Bone marrow (tissue), 2 donors: ENCODE measurements around the gene TPM1.

Source experiments
- DNase-seq, 2 donors: peaks; one replicate each; lab custom pipeline; 2025; lab: John Stamatoyannopoulos, UW

The TPM1 gene

DNA sequence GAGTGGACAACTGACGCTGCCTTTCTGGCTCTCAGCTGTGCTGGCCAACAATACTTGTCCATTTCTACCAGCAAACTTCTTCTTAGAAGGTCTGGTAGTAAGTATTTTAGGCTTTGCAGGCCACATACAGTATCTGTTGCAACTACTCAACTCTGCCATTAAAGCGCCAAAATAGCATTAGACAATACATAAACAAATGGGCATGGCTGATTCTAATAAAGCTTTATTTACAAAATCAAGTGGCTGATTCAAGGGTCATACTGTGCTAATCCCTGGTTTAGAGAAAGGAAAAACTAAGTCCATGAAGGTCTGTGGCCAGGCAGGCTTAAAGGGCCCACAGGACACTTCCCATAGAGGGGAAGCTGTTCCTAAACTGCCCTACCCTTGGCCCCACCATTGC lies 26.3 kb upstream of the TPM1 start:
- DNase-seq: no peak

DNA sequence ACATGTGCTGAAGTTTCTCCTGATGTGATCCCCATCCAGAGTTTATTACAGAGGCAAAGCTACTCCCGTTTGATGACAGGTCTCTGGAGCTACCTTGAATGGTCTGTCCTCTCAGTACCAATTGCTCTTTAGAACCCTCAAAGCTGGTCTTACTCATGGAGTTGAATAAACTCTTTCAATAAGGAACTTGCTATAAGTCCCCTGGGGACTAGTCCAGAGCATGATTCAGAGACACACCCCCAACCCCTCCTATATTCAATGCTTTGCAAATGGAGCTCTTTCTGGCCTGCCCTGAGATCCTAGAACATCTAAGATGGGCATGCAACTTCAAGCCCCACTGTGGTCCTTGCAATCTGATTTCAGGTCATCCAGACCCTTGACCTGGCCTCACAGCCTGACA lies 23.9 kb upstream of the TPM1 start:
- no peak for DNase-seq

DNA sequence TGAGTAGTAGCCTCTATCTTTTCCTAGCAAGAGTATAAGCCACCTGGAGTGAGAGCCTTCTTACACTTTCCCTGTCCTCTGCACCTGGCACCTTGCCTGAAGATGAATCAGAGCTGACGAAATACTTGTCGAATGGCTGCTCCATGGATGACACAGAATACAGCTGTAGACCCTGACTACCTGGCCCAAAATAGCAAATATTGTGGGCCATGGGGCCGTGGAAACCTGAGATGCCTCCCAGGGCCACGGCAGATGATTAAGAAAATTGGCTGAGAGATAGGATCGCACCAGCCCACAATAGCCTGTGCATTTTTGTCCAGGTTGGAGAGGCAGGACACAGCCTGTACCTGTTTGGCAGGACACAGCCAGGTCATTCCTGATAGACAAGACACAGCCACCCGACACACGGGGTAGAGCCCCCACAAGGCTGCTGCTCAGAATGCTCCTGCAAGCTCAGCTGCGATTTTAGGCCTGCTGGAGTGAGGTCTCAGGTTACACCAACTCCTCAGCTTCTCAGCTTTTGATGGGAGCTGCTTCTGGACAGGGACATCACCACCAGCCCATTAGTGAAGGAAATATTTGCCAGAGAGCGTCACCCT lies 22.9 kb upstream of the TPM1 start:
- no peak for DNase-seq

DNA sequence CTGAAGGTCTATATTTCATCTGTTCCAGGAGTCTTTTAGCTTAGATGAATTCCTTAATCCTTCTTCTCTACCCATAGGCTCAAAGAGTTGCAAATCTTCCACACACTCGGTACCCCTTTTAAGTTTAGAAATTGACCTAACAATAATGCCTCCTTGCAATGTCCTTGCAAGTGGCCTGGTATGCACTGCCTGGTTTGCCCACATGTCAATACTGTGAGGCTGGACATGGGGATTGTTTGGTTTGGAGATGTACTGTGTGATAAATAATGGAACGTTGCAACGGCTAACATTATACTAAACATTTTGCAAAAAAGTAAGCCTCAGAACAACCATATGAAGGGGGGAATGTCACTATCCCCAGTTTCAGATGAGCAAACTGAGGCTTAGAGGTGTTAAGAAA lies 22.4 kb upstream of the TPM1 start:
- no peak for DNase-seq

DNA sequence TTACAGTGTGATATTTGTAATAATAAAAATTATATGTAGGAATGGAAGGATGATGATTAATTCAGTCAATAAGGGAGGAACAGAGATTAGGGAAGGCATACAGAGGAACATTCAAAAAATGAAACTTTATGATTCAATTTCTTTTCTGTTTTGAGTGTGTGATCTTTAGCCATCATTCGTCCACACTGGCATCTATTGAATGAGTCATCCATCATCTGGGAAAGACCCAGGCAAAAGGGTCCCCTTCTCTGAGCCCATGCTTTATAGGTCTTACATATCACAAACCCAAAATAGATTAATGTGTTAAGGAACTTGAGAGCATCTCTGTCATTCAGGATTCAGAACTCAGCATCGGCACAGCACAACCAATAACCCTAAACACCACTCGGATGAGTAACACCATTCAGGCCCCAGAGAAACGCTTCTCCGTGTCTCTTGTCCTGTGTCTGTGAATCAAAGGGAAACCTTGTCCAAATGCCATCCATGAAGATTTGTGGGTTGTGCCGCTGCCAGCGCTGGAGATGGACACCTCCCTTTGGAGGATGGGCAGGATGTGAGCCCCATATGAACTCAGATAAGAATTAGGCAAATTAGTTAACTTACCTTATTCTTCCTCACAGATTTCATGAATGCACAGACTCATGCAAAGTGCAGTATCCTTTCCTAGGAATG lies 21.7 kb upstream of the TPM1 start:
- no peak for DNase-seq

DNA sequence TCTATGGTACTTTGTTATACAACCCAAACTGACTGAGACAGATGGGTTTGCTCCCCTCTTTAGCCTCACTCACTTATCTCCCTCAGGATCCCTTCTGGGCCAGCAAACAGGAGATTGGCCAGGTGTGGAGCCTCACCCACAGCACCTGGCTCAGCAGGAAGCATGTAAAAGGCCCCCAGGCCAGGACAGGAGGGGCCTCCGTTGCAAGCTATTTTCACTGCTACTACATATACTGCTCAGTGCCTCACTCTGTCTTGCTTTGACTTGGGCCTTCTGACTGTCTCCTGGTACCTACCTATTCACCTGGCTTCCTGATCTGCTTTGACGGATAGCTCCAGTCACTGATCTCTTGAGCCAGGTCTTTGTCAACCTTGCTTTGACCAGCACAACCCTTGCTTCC lies 20.4 kb upstream of the TPM1 start:
- DNase-seq: no peak

DNA sequence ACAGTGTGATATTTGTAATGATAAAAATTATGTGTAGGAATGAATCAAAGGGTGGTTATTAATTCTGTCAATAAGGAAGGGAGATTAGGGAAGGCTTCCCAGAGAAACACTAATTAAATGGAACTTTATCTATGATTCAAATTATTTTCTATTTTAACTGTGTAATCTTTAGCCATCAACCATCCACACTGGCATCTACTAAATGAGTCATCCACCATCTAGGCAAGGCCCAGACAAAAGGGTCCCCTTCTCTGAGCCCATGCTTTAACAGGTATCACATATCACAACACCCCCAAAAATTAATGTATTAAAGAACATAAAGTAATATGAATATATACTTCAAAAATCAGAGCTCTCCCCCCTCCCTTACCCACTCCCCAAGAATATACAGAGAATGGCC lies 19.9 kb upstream of the TPM1 start:
- no peak for DNase-seq

DNA sequence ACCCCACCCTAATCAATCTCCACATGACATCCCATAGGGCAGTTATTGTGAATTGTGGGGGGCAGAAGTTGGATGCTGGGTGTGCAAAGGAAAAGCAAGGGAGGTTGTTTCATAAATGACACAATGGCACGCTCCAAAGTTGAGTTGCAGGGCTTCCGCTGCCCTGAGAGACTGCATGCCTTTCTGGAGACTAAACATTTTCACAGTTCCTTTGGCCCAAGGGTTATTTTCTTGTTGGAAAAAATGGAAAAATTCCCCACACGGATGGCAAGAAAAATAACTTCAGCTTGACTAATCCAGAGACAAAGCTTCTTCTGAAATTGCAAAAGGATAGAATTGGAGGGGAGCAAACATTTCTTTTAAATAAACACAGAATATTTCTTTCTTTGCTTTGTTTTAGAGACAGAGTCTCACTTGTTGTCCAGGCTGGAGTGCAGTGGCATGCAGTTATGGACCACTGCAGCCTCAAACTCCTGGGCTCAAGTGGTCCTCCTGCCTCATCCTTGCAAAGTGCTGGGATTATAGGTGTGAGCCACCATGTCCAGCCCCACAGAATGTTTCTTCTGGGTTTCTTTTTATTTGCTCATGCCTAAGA lies 19.1 kb upstream of the TPM1 start:
- no peak for DNase-seq

DNA sequence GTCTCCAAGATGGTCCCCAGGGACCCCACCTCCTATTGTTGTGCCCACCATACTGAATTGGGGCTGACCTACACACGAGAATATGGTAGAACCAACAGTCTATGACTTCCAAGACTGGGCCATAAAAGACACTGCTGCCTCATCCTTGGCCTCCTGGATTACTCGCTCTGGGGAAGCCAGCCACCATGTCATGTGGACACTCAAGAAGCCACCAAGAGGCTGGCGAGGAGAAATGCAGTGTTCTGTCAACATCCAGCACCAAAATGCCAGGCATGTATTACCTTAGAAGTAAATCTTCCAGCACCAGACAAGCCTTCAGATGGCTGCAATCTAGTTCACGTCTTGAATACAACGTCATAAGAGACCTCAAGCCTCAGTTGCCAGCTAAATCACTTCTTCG lies 17.1 kb upstream of the TPM1 start:
- no peak for DNase-seq

DNA sequence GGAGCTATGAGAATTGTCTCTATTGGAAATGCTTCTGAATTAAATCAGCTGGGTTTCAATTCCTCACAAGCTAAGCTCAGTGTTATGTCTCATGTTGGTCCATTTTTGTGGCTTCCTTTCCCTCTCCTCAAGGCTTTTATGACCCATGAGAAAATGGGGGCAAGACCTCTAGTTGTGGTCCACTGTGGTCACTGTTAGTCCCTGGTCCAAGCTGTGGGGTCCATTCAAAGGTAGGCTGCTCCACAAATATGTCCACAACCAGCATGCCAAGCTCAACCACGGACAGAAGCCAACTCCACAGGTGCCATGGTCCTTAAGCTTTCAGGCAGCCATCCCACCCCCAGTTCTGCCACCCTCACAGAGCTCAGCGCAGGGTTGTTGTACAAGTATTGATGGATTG lies 14.9 kb upstream of the TPM1 start:
- no peak for DNase-seq

DNA sequence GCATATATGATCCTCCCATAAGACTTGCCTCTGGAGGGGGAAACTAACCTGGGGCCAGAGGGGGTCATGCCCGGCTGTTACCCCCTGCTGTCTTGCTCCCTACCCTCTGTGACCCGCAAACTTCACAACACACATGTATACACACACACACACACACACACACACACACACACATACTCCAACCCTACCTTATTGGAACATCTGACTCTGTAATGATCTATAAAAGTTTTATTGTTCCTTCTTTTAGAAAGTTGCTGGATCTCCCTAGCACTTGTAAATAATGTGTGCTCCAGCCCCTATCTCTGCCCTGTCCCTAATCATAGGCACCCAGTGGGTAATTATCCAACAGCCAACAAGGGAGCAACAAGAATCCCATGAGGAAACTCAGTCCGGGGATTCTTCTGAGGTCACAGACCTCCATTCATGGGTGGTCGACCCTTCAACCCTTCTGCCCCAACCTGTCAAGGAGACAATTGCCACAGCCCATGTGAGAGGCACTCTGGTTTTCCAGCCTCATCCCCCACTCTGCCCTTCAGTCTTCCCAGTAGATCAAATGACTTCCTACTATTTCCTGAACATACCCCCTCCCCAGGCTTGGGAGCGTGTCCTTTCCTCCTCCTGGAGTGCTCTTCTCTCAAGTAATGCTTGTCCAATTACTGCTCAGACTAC lies 14.0 kb upstream of the TPM1 start:
- DNase-seq: no peak

DNA sequence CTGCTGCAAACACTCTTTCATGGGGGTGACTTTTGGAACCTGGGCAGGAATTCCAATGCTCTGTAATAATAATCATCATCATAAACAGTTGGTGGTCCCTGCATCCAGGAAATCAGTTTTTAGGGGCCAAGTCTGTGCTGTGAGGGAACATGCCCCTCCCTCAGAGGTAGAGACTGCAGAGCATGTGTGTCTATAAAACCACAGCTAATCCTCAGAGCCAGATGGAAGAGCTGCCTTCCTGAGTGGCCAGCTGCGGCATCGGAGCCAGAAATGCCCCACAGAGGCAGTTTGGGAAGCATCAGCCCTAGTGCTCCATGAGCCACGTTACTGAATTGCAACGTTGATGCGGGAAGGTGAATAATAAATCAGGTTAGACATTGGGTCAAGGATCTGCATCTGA lies 12.9 kb upstream of the TPM1 start:
- no peak for DNase-seq

DNA sequence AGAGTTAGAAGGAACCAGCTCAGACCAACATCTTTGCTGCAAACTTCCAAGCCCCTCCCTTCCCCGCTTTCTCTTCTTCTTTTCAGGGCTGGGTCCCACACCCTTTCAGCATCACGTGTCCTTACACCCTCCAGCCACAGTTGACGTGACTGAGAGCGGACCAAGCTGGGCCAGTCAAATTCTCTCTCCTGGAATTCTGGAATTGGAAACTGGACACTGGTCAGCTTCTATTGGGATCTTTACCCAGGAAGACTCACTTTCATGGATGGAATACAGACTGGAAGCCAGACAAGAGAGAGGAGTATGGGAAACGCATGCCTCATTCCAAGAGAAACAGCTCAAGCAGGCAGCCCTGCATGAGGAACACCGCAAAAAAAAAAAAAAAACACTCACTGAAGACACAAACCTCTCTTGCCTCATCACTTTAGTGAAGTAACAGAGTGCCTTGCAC lies 12.4 kb upstream of the TPM1 start:
- DNase-seq: no peak

DNA sequence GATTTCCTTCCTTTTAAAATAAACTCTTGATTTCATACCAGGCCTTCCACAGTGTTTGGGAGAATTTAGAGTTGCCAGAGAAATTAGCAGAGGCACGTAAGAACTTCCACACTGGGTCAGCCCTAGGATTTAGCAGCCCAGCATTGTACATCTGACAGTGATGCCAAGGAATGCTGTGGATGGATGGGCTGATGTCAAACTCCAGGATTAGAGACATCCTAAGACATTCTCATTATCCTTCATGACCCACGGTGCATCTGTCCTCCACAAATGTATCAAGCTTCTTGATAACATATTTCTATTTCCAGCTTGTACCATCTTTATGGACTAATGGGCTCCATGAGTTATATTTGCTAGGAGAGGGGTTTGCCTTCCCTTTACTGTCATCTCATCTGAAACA lies 8.0 kb upstream of the TPM1 start:
- no peak for DNase-seq

DNA sequence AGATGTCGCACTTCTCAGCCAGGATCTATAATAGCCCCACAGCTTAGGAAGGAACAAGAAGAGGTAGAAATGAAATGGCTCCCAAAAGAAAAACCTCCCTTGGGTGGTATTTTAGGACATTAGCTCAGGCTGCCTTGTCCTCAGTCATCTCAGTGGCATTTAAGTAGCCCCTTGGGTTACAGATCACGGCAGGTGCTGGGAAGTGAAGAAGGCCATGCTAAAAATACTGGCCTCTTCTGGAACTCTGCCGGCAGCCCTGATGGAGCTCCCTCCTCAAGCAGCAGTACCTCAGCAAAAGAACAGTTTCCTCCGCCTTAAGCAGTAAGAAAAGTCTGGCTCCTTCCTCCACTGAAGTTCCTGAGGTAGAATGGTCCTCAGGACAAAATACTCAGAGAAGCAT lies 7.3 kb upstream of the TPM1 start:
- no peak for DNase-seq

DNA sequence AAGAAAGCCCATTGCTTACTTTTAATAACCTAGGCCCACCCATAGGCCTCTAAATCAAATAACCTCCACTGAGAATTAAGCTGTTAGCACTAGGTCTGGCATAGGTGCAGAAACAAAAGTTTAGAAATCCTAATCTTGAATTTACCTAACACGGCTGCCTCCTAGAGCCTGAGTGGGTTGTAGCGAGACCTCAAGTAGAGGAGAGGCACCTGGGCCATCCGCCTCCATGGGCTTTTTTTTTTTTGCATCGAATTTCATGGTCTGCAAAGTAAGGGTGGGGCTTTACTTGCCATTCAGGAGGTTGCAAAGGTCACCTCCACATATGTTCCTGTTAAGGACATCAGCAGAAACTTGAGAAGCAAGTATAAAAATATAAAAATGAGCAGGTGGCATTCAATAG lies 6.6 kb upstream of the TPM1 start:
- no peak for DNase-seq

DNA sequence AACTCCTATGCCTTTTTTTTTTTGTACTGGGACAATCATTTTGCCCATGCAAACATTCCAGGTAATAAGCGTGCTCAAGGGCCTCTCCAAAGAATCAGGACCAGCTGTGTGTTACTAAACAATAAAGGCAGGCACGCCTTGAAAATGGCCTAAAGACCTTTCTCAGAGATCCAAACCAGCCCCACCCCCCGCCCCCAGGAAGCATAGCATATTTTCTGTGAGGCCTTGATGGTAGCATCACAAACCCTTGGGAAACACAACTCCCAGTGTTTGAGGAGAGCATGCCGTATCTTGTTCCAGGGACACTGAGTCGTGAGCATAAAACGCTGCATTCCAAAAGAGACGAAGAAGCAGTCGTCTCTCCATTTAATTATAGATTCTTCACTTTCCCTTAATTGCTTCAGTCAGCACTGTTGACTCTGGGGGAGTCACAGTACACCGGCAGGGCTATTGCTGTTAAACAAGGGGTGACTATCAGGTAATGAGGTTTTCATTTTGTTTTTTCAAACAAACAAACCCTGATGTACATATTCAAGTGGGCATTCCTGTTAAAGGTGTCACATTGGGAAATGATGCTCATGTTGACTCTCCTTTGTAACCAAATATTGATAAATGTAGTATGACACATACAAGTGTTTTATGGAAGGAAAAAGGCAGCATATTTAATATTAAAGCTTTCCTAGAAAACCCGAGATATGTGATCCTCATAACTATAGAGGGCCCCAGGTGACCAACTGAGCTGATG lies 4.4 kb upstream of the TPM1 start:
- no peak for DNase-seq

DNA sequence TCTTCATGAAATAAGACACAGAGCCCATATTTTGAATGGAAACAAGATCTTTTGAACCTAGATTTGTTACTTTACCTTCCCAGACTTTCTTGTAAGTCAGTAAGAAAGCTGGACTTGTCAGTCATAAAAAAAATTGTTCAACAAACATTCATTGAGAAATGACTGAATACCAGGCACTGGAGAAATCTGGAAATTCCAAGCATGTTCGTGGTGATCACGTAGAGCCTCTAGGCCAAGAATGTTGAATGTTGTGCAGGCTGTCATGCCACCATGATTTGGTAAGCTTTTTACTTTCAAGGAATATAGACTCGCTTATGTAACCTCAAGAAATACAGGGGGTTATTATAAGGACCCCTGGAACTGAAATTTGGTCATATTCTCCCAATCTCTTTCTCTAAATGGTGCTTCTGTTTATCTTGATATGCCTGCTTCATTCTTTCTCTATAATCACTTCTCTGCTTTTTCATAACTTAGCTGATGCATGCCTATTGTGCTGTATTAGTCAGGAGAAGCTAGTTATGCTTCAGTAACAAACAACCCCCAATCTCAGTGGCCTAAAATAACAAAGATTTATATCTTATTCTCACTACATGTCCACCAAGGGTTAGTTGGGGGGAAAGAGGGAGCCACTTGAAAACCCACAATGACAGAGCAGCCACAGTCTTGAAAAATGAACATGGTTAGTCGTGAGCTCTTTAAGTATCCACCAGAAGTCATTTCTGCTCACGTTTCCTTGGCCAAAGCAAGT lies 3.4 kb upstream of the TPM1 start:
- DNase-seq: no peak

DNA sequence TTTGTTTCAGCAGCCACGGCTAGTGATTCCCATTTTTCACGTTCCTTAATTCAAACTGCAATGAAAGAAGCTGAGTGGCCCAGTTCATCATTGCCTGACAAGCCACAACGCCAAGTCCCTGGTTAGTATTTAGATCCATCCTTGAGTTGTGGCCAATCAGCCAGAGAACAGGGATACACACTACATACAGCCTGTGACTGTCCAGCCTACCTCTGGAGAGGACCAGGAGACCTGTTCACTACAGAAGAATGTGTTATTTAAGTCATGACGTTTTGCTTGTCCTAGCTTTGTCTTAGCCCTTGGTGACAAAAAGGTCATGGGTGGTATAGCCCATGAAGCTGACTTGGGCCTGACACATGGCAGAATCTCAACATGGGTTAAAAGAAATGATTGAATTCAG lies 2.7 kb upstream of the TPM1 start:
- no peak for DNase-seq

DNA sequence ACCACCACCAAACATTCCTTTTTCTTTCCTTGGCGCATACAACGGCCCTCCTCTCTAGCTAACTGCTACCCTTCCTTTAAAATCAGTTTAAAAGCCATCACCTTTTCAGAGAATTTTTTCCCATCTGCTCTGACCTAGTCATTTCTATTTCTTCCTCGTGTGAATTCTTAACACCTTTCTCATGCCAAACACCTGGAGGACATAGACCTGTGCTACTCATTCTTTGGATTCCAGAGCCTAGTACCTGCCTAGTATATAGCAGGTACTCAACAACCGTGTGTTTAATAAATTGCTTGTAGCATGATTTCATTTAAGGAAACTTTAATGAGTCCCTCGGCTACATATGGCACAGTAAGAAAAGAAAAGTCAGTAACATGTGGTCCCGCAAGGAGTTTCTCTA lies 2.0 kb upstream of the TPM1 start:
- DNase-seq: no peak

DNA sequence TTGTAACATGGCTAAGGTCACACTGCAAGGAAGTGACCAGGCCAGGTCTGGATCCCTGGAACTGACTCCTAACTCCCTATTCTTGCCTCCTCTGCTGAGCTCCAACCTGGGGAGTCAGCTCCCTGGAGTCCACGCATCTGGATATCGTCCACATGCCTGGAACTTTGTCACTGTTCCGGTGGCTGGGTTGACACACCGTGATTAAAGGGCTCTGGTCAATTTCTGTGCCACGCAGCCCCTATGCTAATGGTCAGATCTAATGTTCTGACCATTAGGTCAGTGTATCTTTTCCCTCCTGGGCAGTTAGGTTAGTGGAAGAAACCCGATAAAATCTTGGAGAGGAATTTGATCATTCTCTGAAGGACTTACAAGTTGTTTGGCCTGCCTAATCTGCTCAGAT lies 1.6 kb upstream of the TPM1 start:
- no peak for DNase-seq

DNA sequence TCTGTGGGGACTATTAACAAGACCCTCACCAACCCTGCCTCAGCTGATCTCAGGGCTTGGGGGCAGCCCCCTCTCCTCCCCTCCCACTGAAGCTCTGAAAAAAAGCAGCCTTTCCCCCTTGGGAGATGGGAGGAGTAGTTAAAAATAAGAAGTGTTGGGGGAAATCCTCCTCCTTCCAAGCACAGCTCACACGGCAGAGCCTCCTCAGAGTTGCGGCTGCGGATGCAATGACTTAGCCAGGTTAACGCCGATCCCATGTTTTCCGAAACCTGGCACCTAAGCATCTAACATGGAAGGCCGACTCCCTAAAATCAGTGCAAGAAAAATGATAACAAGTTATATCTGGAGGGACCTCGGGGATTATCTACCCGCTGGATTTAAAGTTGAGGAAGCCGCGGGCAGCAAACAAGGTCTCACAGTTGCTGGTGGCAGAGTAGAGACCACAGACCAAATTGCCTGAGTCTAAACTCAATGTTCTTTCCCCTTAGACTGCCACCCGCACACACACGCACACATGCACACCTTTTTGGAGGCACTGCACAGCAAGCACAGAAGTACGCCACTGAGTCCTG lies 1.1 kb upstream of the TPM1 start:
- no peak for DNase-seq
